ENCODE data around the gene KCTD21. TPM values are rescaled to one million over a fixed set of nuclear protein-coding genes. Genes with fewer than 3 reads are reported as not detected.

The KCTD21 gene
- total RNA-seq, 1 donor from 2014 or later: 4.1 TPM

DNA sequence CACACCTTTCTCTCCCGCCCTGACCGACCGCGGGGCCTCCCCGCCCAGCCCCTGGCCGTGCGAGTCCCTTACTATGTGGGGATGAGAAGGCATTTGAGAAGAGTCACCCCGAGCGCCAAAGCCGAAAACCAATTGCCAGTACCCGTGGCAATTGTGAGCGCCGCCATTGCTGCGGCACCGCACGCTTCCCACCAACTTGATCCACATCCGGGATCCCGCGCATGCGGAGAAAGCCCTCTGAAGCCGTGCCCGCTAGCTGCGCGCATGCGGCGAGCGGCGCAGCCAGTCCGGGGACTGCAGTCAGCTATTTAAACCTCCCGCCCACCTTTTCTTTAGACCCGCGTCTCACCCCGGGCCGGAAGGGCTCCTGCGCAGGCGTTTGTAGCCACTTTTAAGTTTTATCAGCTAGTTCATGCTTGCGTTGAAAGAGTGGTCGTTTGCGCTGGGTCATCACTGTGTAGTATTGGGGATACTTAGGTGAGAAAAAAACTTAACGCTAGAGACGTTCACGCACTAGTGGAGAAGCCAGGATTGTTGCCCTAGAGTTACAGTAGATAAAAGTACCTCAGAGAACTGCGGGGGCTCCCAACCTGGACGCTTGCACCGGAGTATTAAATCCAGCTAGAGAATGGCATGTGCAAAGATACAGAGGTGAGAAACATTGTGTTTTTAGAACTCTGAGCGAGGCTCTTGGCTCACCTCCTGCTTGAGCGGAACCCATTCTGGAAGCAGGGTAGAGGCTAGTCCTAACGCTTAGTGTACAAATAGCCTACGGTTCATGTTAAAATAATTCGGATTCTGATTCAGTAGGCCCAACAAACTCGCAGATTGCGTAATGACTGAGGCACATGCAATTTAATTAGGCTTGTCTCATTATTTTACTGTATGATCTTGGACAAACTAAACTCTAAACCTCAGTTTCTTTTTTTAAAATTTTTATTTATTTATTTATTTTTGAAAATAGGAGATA lies 48.7 kb downstream of the KCTD21 start, which contains the start of gene ALG8:
ALG8 (minus strand) TSS at position 205 of the 970 bp plus-strand sequence; CDS start at position 167, 38 bp downstream.
- peak; percentile 98 for DNase-seq

DNA sequence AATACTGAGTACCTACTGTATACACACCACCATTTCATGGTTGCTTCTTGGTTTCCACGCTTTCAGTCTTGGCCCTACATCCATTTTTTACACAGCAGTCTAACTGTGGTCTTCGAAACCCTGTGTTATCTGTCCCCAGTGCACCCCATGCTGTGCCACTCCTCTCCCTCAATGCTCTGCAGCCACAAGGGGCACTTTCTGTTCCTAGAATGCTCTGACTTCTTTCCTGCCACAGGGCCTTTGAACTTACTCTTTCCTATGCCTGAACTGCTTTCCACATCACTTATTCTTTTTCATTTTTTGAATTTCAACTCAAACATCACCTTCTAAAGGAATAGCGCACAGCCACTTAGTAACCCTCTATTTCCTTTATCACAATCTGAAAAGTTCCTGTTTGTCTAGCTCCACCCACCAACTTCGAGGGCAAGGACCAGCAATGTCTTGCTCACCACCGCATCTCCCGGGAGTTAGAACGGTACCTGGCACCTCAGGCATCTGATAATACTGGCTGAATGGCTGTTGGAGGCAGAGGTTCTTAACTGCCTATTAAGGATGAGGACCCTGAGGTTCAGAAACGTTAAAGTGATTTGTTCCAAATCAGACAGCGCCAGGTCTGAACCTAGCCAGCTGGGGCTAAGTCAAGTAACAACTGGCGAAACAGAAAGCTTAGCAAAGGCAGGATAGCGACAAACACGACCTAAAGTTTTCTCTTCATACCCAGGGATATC lies 49.6 kb downstream of the KCTD21 start:
- no peak for DNase-seq

DNA sequence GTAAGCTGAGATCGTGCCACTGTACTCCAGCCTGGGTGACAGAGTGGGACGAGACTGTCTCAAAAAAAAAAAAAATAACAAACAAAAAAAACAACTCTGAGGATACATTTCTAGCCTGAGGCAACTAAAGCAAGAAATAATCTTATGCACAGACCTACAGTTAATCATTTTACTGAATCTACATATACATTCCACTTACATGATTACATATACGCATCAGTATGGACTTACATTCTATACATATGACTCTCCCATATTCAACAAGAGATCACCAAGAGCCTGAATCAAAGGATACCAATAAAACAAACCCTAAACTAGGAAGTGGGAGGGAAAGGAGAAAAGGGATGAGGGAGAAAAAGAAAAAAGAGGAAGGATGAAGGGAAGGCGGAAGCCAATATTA lies 50.1 kb downstream of the KCTD21 start:
- no peak for DNase-seq

DNA sequence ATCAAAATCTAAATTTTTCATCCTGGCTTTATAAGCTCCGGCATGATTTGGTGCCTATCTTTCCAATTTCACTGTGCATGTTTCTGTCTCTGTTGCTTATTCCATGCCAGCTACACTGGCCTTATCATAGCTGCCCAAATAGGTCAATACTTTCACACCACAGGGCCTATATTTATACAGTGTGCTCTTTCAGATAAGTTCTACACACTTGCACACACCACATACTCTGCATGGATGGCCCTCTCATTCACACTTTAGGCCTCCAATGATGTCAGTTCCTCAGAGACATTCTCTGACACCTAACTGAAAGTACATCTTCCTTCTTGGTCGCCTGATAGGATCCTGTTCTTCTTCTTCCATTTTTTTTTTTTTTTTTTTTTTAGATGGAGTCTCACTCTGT lies 56.0 kb downstream of the KCTD21 start:
- DNase-seq: no peak

DNA sequence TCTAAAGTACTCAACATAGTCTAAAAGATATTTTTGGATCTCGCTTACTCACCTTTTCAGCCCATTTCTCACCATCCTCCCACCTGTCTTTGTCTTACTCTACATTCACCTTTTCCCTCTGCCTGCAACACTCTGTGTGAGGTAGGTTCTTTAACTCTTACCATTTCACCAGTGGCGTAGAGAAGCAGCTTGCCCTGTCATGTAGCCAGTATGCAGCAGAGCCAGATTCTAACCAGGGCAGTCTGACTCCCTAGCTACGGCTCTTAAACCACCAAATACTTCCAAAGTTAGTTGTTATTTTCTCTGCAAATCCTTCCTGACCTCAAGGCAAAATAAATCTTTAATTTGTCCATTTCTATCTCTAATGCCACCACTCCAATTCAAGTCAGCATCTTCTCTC lies 56.5 kb downstream of the KCTD21 start:
- no peak for DNase-seq

DNA sequence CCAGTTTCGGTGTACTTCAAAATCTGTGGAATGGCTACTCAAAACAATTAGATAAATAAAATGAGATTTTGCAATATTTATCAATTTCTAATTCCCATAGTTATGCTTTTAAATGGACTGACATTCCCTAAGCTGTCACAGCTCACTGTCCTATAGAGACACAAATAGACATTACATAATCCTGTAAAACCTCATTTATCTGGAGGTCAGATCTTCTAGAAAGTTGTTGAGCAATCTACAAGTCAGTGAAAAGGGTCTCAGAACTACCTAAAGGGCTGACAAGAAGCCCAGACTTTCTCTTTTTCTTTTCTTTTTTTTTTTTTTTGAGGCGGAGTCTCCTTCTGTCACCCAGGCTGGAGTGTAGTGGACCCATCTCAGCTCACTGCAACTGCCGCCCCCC lies 61.0 kb downstream of the KCTD21 start:
- no peak for DNase-seq

Small RNA genes lying within 50 kb of the gene (small RNA-seq; reads per million reads assigned to genes)
- gene RNU6-126P (ENCODE audit: low replicate concordance): not detected

Other genes starting within 250 kb of the KCTD21 start
- gene INTS4, start 194.0 kb downstream of the KCTD21 start, total RNA-seq: 48.1 TPM
- 2.9 TPM for gene KCTD14, start 165.3 kb downstream of the KCTD21 start, total RNA-seq
- gene THRSP, start 124.8 kb downstream of the KCTD21 start, total RNA-seq: 2.1 TPM
- gene NDUFC2, start 108.8 kb downstream of the KCTD21 start, total RNA-seq: 135 TPM
- gene ALG8, start 49.0 kb downstream of the KCTD21 start, total RNA-seq: 17.8 TPM
- 8.2 TPM for gene USP35, start 293 bp upstream of the KCTD21 start, total RNA-seq
- gene GAB2, start 229.2 kb upstream of the KCTD21 start, total RNA-seq: 14.2 TPM